Measurements from ENCODE around the gene DNAH10. TPM values are rescaled to one million over a fixed set of nuclear protein-coding genes. Genes with fewer than 3 reads are reported as not detected.

Gene DNAH10
- total and polyA plus RNA-seq, 8 donors, result 0.02 to 0.59 (median 0.09) TPM; not detected in 1

GRCh38 chr12:123971449-123971769, 209.3 kb downstream of the DNAH10 start:
- Histone ChIP-seq H3K36me3 (no peaks in the 10 kb centered on the region), H3K4me3 (peak overlapping the region; percentile 72 to 98 (median 87)), H3K27ac (peak overlapping the region; percentile 76 to 92 (median 87)), H3K27me3 (no peaks in the 10 kb centered on the region), H3K9me3 (no peaks in the 10 kb centered on the region), H3K4me1 (peaks cover 6 to 24% (median 14%) of the 10 kb centered on the region in 3 donors)
- TF ChIP-seq CTCF (IDR thresholded peaks at IDR 0.05), result no peak
- no peak for FAIRE-seq
- ATAC-seq, result no peak
- intact Hi-C loops (cut with DNase I), result no loop called here
- DNase-seq, result no peak
- WGBS, 2 donors, result 4 to 7% methylated on average over 10 of the region's 10 CpGs

GRCh38 chr12:123971770-123972456, 209.8 kb downstream of the DNAH10 start:
- peak; percentile 34 to 84 (median 57) for DNase-seq
- Histone ChIP-seq H3K27ac (peak overlapping the region; percentile 76 to 92 (median 87)), H3K4me1 (peaks cover 6 to 24% (median 14%) of the 10 kb centered on the region in 3 donors), H3K27me3 (no peaks in the 10 kb centered on the region), H3K4me3 (peak overlapping the region; percentile 72 to 98 (median 87)), H3K9me3 (no peaks in the 10 kb centered on the region), H3K36me3 (no peaks in the 10 kb centered on the region)
- WGBS, 2 donors, result 1% methylated on average over 29 to 55 of the region's 55 CpGs
- FAIRE-seq, result no peak
- intact Hi-C loops (cut with DNase I), result no loop called here
- ATAC-seq, result peak; percentile 13 to 39 (median 24)
- TF ChIP-seq CTCF (IDR thresholded peaks at IDR 0.05), result no peak

GRCh38 chr12:123972457-123973401, 210.6 kb downstream of the DNAH10 start, which contains the start of the genes CCDC92 and ZNF664:
TSS of gene CCDC92 (minus strand) at chr12:123972831. CDS start at chr12:123944305, 28,526 bp downstream.
TSS of gene ZNF664 (plus strand) at chr12:123973215. CDS start at chr12:124012145, 38,930 bp downstream.
- DNase-seq (peak; percentile 94 to 99 (median 97)), FAIRE-seq (no peak), ATAC-seq (peak; percentile 84 to 92 (median 86))
- intact Hi-C loops (cut with DNase I), result no loop called here
- H3K27ac ChIP-seq, result peak within 1 kb of the TSS; percentile 76 to 92 (median 87)
- peaks cover 6 to 24% (median 14%) of the 10 kb centered on the region in 3 donors for H3K4me1 ChIP-seq
- H3K4me3 ChIP-seq, result peak within 1 kb of the TSS; percentile 75 to 98 (median 89)
- 0 to 1% methylated on average over 45 to 130 of the region's 138 CpGs for WGBS, 2 donors
- no peaks in the 10 kb centered on the region for H3K36me3 ChIP-seq
- no peaks in the 10 kb centered on the region for H3K27me3 ChIP-seq
- no peak for TF ChIP-seq CTCF (IDR thresholded peaks at IDR 0.05)
- no peaks in the 10 kb centered on the region for H3K9me3 ChIP-seq

- DNase-seq (peak; percentile 43 to 84 (median 70)), FAIRE-seq (no peak), ATAC-seq (peak; percentile 0 to 22 (median 10))
- no peaks in the 10 kb centered on the region for H3K36me3 ChIP-seq
- TF ChIP-seq CTCF (IDR thresholded peaks at IDR 0.05), result no peak
- H3K4me1 ChIP-seq, result peaks cover 6 to 24% (median 14%) of the 10 kb centered on the region in 3 donors
- peak overlapping the region; percentile 59 to 84 (median 70) for H3K27ac ChIP-seq
- no peaks in the 10 kb centered on the region for H3K27me3 ChIP-seq
- 1 to 2% methylated on average over 23 to 69 of the region's 69 CpGs for WGBS, 2 donors
- no peaks in the 10 kb centered on the region for H3K9me3 ChIP-seq
- peak overlapping the region; percentile 75 to 98 (median 89) for H3K4me3 ChIP-seq
- intact Hi-C loops (cut with DNase I), result no loop called here
These were observed 211.6 kb downstream of the DNAH10 start for GRCh38 chr12:123973552-123974341.
